ENCODE results near the gene LRMDA.

LRMDA gene

DNA sequence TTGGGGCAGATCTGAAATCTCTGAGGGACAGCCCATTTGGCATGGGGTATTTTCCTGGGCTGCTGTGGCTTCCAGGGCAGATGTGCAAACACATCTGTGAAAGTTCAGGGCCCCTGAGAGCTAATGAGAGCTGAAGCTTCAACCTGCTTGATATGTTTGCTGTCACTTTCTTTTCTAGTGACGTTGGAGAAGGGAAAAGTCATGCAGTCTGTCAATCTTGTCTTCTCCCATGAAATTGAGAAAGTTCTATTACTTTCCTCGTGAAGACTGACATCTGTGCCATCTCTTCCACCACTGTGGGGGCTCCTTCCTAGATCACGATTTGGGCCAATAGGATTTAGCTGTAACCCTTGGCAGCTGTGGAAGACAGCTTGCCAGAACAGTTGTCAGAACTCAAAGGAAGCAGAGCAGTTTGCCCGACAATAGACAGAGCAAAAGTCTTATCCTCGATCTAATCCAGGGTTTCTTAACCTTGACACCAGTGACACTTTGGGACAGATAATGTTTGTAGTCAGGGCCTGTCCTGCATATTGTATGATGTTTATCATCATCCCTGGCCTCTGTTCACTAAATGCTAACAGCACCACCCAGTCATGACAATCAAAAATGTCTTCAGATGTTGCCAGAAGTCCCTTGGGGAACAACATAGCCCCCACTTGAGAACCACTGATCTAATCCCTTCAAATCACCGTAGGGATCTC is 586.5 kb downstream of the LRMDA start:
- no peak for DNase-seq

DNA sequence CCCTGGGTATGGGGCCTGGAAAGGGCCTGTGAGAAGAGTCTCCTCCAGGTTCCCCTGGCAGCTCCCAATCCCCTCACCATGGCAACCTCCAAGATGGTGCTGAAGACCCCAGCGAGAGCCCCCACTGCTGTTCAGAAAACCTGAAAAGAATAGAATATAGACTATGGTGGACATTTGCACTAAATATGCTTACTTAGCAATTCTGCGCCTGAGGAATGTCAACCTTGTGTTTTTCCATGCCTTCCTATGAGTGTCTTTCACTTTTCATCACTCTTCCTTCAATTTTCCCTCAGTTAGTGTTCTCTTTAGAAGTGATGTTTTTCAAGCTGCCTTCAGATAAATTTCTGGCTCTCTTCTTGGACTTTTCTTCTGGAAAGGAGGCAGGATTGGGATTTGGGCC is 589.2 kb downstream of the LRMDA start:
- DNase-seq = no peak

DNA sequence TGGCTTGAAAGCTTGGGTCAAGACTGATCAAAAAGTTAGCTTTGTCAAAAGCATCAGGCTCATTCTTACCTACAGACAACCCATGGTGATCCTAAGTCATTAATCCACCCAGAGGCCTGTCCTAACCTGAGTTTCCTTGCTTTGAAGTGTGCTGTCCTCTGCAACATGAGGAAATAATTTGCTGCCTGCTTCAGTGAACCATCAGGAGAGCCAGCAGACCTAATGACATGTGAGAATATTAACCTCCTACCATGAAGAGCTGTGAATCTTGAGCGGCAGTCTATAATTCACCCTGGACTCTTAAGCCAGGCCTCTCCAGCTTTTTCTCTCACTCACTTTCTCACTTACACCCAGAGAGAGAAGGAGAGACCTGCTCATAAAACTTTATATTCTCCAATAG is 590.0 kb downstream of the LRMDA start:
- DNase-seq = no peak

DNA sequence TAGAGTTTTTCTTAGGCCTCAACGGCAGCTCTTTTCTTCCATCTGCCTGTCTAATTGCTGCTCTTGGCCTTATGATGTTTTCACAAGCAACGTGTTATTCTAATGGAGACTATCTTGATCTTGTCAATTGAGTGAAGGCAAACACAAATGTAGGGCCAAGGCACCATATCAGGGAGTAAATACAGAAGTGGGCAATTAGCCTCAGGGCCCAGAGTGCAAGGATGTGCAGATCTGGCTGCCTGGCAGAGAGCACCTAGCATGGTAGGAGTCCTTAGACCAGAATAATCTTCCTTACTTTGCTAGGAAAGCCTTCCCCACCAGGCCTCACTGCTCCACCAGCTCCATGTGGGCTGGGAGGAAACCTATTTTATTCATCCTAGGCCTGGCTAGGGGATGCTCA is 590.9 kb downstream of the LRMDA start:
- DNase-seq = no peak

DNA sequence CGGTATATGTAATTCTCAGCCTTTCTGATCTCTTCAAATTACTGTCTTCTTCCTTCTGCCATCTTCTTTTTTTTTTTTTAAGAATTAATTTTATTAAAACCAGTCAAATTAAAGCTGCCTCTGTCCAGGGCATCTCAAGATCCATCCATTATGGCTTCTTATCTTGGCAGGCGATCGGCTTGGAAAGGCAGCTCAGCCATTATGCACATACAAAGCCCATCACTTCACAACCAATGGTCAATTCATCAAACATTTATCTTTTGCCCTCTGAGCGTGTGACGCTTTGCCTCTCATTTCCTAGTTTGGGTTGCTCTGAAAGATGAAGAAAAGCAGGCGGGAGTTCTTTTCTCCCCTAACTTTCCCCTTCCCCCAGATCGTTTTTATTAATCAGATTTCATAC is 591.6 kb downstream of the LRMDA start:
- no peak for DNase-seq

- DNase-seq = no peak
Measured at GRCh38 chr10:76024460-76025123, 593.2 kb downstream of the LRMDA start.

DNA sequence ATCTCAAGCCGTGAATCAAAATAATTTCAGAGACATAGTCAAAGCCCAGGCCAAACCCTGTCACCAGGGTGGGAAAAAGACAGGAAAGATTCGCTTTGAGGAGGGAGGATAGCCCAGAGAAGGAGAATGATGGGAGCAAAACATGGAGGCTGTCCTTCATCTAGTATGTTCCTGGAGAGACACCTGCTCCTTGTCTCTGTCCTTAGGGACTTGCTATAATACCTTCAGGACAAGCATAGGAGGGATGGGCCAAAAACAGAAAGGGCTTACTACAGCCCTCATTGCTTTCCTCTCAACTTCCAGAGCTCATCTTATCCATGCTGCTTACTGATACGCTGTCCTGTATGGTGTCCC is 593.7 kb downstream of the LRMDA start:
- DNase-seq = no peak

DNA sequence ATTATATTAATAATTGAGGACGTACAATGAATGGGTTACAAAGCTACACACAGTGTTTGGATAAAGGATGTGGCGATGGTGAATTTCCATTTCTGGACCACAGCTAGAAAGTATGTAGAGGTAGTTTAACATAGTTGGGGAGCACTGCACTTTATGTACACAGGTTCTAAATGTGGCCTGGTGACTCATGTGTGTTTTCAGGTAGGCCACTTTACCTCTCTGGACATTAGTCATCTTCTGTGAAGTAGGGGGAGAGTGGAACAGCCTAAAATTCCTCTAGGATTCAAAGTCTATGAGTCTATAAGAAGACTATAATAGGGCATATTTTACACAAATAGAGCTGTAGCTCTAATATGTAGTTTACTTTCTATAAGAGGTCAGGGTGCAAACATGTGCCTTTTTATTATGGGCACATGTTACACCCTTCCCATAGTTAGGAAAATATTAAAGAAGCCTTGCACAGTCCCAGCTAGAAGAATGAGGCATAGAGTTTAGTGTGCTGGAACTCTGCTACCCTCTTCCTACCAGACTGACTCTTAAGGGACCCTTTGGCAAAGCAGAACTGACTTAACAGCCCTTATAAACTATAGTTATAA is 594.9 kb downstream of the LRMDA start:
- no peak for DNase-seq

DNA sequence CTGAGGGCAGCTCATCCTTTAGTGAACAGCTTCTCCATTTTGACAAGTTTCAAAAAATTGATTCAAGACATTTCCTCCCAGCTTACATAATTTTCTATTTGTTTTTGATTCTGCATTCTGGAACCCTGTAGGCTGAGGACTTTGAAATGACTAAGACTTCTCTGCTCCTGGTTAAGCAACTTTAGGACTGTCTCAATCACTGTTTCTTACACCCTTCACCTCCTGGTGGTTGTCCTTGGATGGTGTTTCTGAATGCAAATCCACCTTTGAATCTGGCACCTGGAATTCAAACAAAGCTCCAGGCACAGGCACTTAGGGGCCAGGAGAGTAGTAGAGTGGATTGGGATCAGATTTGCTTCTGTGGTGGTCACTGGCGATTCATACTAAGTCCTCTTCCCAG is 595.5 kb downstream of the LRMDA start:
- no peak for DNase-seq

- no peak for DNase-seq
Measured at GRCh38 chr10:76029782-76030181, 598.4 kb downstream of the LRMDA start.

DNA sequence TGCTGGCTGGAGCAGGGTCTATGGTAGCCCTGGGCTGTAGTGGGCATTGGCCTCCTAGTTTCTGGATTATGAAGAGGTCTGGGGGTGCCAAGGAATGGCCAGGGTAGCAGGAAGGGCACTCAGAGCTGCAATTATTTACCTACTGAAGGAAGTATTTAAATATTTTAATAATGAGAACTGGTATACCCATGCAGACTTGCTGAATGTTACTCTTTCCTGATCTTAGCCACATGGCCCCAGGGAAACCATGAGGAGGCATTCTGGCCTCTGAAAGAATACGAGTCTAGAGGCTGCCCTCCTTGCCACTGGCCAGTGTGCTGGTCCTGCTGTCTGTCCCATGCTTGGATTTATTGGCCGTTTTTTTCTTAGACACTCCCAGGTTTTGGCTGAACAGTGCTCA is 599.7 kb downstream of the LRMDA start:
- no peak for DNase-seq

GRCh38 chr10:76031769-76032699 is 600.6 kb downstream of the LRMDA start:
- no peak for DNase-seq

DNA sequence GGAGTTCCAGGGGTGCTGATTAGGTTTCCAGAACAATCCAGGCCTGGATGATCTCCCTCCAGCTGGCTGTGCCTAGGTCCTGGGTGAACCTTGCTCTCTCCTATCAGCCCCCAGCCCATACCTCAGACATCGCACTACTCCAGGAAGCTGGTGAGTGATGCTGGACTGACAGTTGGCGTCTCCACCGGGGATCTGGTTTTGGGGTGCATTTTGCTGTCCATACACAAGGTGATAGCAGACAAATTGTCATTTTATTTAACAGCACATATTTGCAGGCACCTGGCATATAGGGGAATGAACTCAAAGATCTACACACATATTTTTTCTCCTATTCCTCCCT is 601.2 kb downstream of the LRMDA start:
- DNase-seq = no peak

- DNase-seq = no peak
Measured at GRCh38 chr10:76033457-76034196, 602.2 kb downstream of the LRMDA start.

DNA sequence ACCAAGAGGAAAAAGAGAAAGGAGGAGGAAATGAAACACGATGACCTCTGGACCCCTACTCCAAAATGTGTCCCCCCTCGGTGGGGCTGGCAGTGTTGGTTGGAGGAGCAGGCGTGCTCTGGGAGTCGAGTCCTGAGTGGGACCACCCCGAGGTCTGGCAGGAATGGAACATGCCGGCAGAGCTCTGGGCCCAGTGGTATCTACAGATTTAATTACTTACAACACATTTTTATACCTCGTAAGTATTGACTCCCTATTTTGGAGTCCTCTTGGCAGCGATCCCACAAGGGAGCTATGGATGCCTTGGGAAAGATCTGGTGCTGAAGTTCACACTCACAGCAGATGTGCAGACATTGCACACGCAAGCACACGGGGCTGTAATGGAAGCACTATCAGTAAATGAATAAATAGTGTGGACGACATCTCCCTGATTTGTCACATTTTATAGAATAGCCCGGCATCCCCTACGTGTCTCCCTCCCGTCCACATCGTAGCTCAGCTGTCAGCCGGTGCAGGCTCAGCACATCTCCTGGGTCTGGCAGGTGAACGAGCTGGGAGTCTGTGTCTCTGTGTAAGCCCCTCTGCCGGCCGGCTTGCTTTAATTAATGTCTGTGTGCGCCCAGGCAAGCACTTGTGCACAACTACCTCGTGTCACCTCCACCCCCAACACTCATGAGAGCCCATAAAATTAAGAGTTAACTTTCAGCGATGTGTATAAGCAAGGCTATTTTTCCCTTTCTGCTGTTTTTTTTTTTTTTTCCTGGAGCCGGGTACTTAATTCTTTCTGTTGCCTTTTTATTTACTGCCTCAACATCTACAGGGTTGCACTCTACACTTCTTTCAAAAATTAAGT is 603.2 kb downstream of the LRMDA start:
- DNase-seq = no peak

- no peak for DNase-seq
Measured at GRCh38 chr10:76035206-76036110, 604.0 kb downstream of the LRMDA start.

- no peak for DNase-seq
Measured at GRCh38 chr10:76036111-76036940, 604.9 kb downstream of the LRMDA start.

- DNase-seq = no peak
Measured at GRCh38 chr10:76036962-76037361, 605.5 kb downstream of the LRMDA start.

GRCh38 chr10:76037531-76038155 is 606.2 kb downstream of the LRMDA start:
- DNase-seq = no peak

Measured in NCI-H187 treated with DMSO at 0.1 percent for 48 hours (cell line).